HEK293 (cell line): ENCODE measurements around the gene NYNRIN.

Experiments
- CTCF ChIA-PET: fragments of 350-600 bp; formaldehyde crosslinking; extraction: SDS; loops from one replicate; lab custom pipeline; 2021; ENCODE audit warnings: antibody characterized with exemption; lab: Yijun Ruan, JAX
- POLR2A ChIA-PET: fragments of 300-600 bp; formaldehyde crosslinking; extraction: SDS; loops from one replicate; lab custom pipeline; 2020; ENCODE audit warnings: antibody characterized with exemption, inconsistent platforms; lab: Yijun Ruan, JAX
- H3K27ac ChIP-seq: fragments of 200-500 bp; sonication (Bioruptor generic); 2 replicates; pipeline ENCODE4 v1.5.1; 2014; ENCODE audit warnings: low read depth, low read length, control low read depth, inconsistent platforms; ENCODE audit errors: extremely low read depth
- H3K36me3 ChIP-seq, 2 experiments: fragments of 200-500 bp in 1 of 2; sonication (Bioruptor generic) in 1 of 2; 1 replicate in 1 of 2; 2 replicates in 1 of 2; pipeline ENCODE4 v1.5.1; 2014 to 2017; ENCODE audit warnings: inconsistent platforms in 2 of 2, low read length in 2 of 2; ENCODE audit not compliant: control insufficient read depth in 2 of 2, insufficient read depth in 1 of 2
- H3K4me1 ChIP-seq: fragments of 200-500 bp; sonication (Bioruptor generic); 2 replicates; pipeline ENCODE4 v1.5.1; 2014; ENCODE audit warnings: mild to moderate bottlenecking, low read length, inconsistent platforms; ENCODE audit not compliant: control insufficient read depth, insufficient read depth
- H3K4me3 ChIP-seq: 2 replicates; pipeline ENCODE4 v1.5.1; 2011; ENCODE audit warnings: low read depth, mild to moderate bottlenecking, control low read depth, low read length, moderate library complexity
- H3K9me3 ChIP-seq: fragments of 200-500 bp; sonication (Bioruptor generic); 2 replicates; pipeline ENCODE4 v1.5.1; 2014; ENCODE audit warnings: low read depth, low read length, inconsistent platforms; ENCODE audit not compliant: control insufficient read depth, insufficient read depth
- EGR2 ChIP-seq: fragments of 450-650 bp; formaldehyde crosslinking; IDR thresholded peaks from 2 replicates; pipeline ENCODE4 v1.5.1; 2016; ENCODE audit warnings: low read depth, missing biosample characterization, missing genetic modification characterization
- KLF17 ChIP-seq: fragments of 450-650 bp; formaldehyde crosslinking; IDR thresholded peaks from 2 replicates; pipeline ENCODE4 v1.5.1; 2016; ENCODE audit warnings: missing biosample characterization, missing genetic modification characterization
- SCRT2 ChIP-seq: fragments of 450-650 bp; formaldehyde crosslinking; IDR thresholded peaks from 2 replicates; pipeline ENCODE4 v1.5.1; 2016; ENCODE audit warnings: missing biosample characterization, missing genetic modification characterization
- SP7 ChIP-seq: fragments of 450-650 bp; formaldehyde crosslinking; IDR thresholded peaks from 2 replicates; pipeline ENCODE4 v1.5.1; 2016; ENCODE audit warnings: missing biosample characterization, missing genetic modification characterization
- YY2 ChIP-seq: fragments of 450-650 bp; formaldehyde crosslinking; IDR thresholded peaks from 2 replicates; pipeline ENCODE4 v1.5.1; 2016; ENCODE audit warnings: missing biosample characterization, missing genetic modification characterization
- ZBTB1 ChIP-seq: fragments of 450-650 bp; formaldehyde crosslinking; IDR thresholded peaks from 2 replicates; pipeline ENCODE4 v1.5.1; 2016; ENCODE audit warnings: missing biosample characterization, missing genetic modification characterization
- ZBTB20 ChIP-seq: fragments of 450-650 bp; formaldehyde crosslinking; IDR thresholded peaks from 2 replicates; pipeline ENCODE4 v1.5.1; 2016; ENCODE audit warnings: missing biosample characterization, missing genetic modification characterization
- ZBTB8A ChIP-seq: fragments of 450-650 bp; formaldehyde crosslinking; IDR thresholded peaks from 2 replicates; pipeline ENCODE4 v1.5.1; 2016; ENCODE audit warnings: missing biosample characterization, missing genetic modification characterization
- ZNF140 ChIP-seq: fragments of 450-650 bp; formaldehyde crosslinking; IDR thresholded peaks from 2 replicates; pipeline ENCODE4 v1.5.1; 2016; ENCODE audit warnings: missing biosample characterization, missing genetic modification characterization
- ZNF2 ChIP-seq: fragments of 450-650 bp; formaldehyde crosslinking; IDR thresholded peaks from 2 replicates; pipeline ENCODE4 v1.5.1; 2016; ENCODE audit warnings: missing biosample characterization, missing genetic modification characterization
- ZNF26 ChIP-seq: fragments of 450-650 bp; formaldehyde crosslinking; IDR thresholded peaks from 2 replicates; pipeline ENCODE4 v1.5.1; 2016; ENCODE audit warnings: missing biosample characterization, missing genetic modification characterization
- ZNF274 ChIP-seq, 2 experiments: fragments of 200-500 bp in 1 of 2; fragments of 450-650 bp in 1 of 2; sonication (Bioruptor generic) in 1 of 2; formaldehyde crosslinking in 1 of 2; IDR thresholded peaks; 2 replicates each; pipeline versions ENCODE4 v1.5.1 to v1.6.1; 2014 to 2016; ENCODE audit warnings: borderline replicate concordance in 1 of 2, inconsistent platforms in 1 of 2, low read length in 1 of 2, missing biosample characterization in 1 of 2, missing genetic modification characterization in 1 of 2
- ZNF324 ChIP-seq: fragments of 450-650 bp; formaldehyde crosslinking; IDR thresholded peaks from 2 replicates; pipeline ENCODE4 v1.5.1; 2016; ENCODE audit warnings: missing biosample characterization, missing genetic modification characterization
- ZNF639 ChIP-seq: fragments of 450-650 bp; formaldehyde crosslinking; IDR thresholded peaks from 2 replicates; pipeline ENCODE4 v1.5.1; 2016; ENCODE audit warnings: missing biosample characterization, missing genetic modification characterization
- ZNF692 ChIP-seq: fragments of 450-650 bp; formaldehyde crosslinking; IDR thresholded peaks from 2 replicates; pipeline ENCODE4 v1.5.1; 2016; ENCODE audit warnings: missing biosample characterization, missing genetic modification characterization
- ZNF707 ChIP-seq: fragments of 450-650 bp; formaldehyde crosslinking; IDR thresholded peaks from 2 replicates; pipeline ENCODE4 v1.5.1; 2016; ENCODE audit warnings: missing biosample characterization, missing genetic modification characterization
- ZNF837 ChIP-seq: fragments of 450-650 bp; formaldehyde crosslinking; IDR thresholded peaks from 2 replicates; pipeline ENCODE4 v1.5.1; 2016; ENCODE audit warnings: missing biosample characterization, missing genetic modification characterization
- ZSCAN16 ChIP-seq: fragments of 450-650 bp; formaldehyde crosslinking; IDR thresholded peaks from 2 replicates; pipeline ENCODE4 v1.5.1; 2016; ENCODE audit warnings: missing biosample characterization, missing genetic modification characterization
- ZSCAN18 ChIP-seq: fragments of 450-650 bp; formaldehyde crosslinking; IDR thresholded peaks from 2 replicates; pipeline ENCODE4 v1.5.1; 2016; ENCODE audit warnings: missing biosample characterization, missing genetic modification characterization
- TF ChIP-seq, protein P1 (sequence below): fragments of 450-650 bp; formaldehyde crosslinking; IDR thresholded peaks from 2 replicates; pipeline ENCODE4 v1.5.1; 2016; ENCODE audit warnings: missing biosample characterization, missing genetic modification characterization

The NYNRIN gene

DNA sequence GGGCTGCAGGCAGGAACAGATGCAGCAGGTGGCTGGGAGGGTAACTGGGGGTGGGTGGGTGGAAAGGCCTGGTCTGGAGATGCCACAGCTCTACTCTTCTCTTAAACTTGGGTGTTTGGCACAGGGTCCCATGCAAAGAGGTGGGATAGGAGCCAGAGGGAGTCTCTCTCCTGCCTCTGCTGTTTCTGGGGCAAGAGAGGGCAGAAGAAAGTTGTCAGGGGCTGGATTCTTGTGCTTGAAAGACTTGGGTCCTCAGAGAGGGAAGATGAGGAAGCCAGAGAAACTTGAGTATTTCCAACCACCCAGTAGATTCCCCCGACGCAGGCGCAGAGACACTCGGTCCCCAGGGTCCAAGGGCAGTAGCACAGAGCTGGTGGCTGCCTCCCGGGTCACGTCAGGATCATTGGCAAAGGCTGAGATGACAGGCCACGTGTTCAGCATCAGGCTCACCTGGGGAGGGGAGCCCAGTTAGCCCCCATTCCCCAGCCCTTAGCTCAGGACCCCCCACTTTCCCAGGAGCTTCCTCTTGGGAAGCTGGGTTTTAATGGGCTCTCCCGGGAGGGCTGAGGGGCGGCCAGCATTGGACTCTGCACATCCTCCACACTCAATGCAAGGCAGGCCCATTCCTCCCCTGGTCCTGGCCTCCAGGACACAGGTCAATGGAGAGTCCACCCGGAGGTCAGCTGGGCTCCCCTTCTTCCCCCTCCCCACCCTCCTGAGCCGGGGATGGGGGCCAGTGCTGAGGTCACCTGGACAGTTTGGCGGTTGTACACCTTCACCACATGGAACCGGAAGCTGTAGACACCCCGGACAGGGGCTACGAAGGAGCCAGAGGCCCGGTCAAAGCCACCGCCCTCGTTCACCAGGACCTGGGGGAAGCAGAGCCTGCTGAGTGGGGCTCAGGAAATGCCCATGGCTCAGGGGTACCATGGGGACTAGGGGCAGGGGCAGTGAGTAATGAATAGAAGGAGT, 29.0 kb downstream of the NYNRIN start:
- no peak overlapping the region for H3K27ac ChIP-seq
- CTCF ChIA-PET: interaction anchor here (0.6 to 13.9 kb wide), 3 partner anchors 9 to 97 kb away, joined by 3 to 468 read pairs (median 7); partner anchors contain the start of gene ADCY4
- H3K36me3 ChIP-seq: peaks cover 0 to 15% of the 10 kb centered on the region in 2 experiments; a peak in 1 of 3 replicates
- no peaks in the 10 kb centered on the region for H3K9me3 ChIP-seq
- TF ChIP-seq ZNF707 (tag by site-specific recombination) (no peak), ZNF324 (tag by site-specific recombination) (no peak), ZNF837 (no peak), YY2 (tag by site-specific recombination) (no peak), ZNF2 (no peak), ZBTB1 (no peak), ZBTB8A (tag by site-specific recombination) (no peak), ZNF639 (tag by site-specific recombination) (no peak), ZSCAN16 (tag by site-specific recombination) (no peak), ZNF692 (no peak), SP7 (tag by site-specific recombination) (no peak), KLF17 (tag by site-specific recombination) (no peak), ZNF26 (tag by site-specific recombination) (no peak), ZNF274 (IDR thresholded peaks at IDR 0.05; ENCODE audit: low read length) (no peak), ZNF274 (tag by site-specific recombination; IDR thresholded peaks at IDR 0.05; ENCODE audit: borderline replicate concordance) (no peak), ZSCAN18 (tag by site-specific recombination) (no peak), EGR2 (tag by site-specific recombination) (no peak), ZNF140 (tag by site-specific recombination) (no peak), SCRT2 (tag by site-specific recombination) (no peak), ZBTB20 (tag by site-specific recombination) (no peak)
- TF ChIP-seq, protein P1, sequence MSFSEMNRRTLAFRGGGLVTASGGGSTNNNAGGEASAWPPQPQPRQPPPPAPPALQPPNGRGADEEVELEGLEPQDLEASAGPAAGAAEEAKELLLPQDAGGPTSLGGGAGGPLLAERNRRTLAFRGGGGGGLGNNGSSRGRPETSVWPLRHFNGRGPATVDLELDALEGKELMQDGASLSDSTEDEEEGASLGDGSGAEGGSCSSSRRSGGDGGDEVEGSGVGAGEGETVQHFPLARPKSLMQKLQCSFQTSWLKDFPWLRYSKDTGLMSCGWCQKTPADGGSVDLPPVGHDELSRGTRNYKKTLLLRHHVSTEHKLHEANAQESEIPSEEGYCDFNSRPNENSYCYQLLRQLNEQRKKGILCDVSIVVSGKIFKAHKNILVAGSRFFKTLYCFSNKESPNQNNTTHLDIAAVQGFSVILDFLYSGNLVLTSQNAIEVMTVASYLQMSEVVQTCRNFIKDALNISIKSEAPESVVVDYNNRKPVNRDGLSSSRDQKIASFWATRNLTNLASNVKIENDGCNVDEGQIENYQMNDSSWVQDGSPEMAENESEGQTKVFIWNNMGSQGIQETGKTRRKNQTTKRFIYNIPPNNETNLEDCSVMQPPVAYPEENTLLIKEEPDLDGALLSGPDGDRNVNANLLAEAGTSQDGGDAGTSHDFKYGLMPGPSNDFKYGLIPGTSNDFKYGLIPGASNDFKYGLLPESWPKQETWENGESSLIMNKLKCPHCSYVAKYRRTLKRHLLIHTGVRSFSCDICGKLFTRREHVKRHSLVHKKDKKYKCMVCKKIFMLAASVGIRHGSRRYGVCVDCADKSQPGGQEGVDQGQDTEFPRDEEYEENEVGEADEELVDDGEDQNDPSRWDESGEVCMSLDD (tag by site-specific recombination): no peak
- H3K4me3 ChIP-seq: no peak overlapping the region
- POLR2A ChIA-PET: no interaction called here
- peaks cover 9% of the 10 kb centered on the region for H3K4me1 ChIP-seq
